H1 (cell line): ENCODE data around the gene NPY5R. TPM values are rescaled to one million over a fixed set of nuclear protein-coding genes. Genes with fewer than 3 reads are reported as not detected.

Experiments
- BCL11A ChIP-seq, 2 experiments: IDR thresholded peaks; one replicate each; pipeline ENCODE4 v1.6.1; 2011; ENCODE audit warnings: low read depth in 2 of 2, low read length in 2 of 2, mild to moderate bottlenecking in 2 of 2
- SIRT6 ChIP-seq: IDR thresholded peaks from one replicate; pipeline ENCODE4 v1.7.1; 2012; ENCODE audit warnings: low read length, inconsistent platforms
- TBP ChIP-seq: IDR thresholded peaks from 2 replicates; pipeline ENCODE4 v1.6.1; 2011; ENCODE audit warnings: low read depth, low read length, improper control_type of control experiment
- ZNF274 ChIP-seq: IDR thresholded peaks from 2 replicates; pipeline ENCODE4 v1.7.0; 2012; ENCODE audit warnings: low read length, borderline replicate concordance; ENCODE audit errors: extremely low read depth
- polyA plus RNA-seq, 7 experiments: library from polyadenylated mRNA; depleted of rRNA in 3 of 7; stranded (reverse) in 5 of 7; unstranded in 2 of 7; fragments of >200 nt in 5 of 7; fragments of 200-250 nt in 2 of 7; gene quantifications; 1 replicate in 5 of 7; 2 replicates in 1 of 7; 4 replicates in 1 of 7; pipeline versions ENCODE4 v1.2.1 to v1.2.3, GENCODE V29; 2011 to 2013; ENCODE audit warnings: missing spikeins in 2 of 7, mixed read lengths in 2 of 7
- total RNA-seq: library from RNA; stranded (reverse); fragmentation: NEBNext Ultra II Directional; extraction: Animal tissue kit (Norgen Biotek cat#: 25700); gene quantifications from 2 replicates; pipeline ENCODE4 v1.2.1, GENCODE V29; 2021
- TF ChIP-seq, protein P1 (sequence below): fragments of 300-600 bp; sonication (generic); IDR thresholded peaks from 2 replicates; pipeline ENCODE4 v1.7.1; 2012; ENCODE audit warnings: low read length, moderate library complexity, mild to moderate bottlenecking, inconsistent platforms; ENCODE audit not compliant: insufficient replicate concordance

NPY5R gene
- total and polyA plus RNA-seq, 2 of the 8 experiments (the other 6 are each of a cell fraction or from before 2014, with no cell fraction given) = 1.5 to 1.9 TPM

DNA sequence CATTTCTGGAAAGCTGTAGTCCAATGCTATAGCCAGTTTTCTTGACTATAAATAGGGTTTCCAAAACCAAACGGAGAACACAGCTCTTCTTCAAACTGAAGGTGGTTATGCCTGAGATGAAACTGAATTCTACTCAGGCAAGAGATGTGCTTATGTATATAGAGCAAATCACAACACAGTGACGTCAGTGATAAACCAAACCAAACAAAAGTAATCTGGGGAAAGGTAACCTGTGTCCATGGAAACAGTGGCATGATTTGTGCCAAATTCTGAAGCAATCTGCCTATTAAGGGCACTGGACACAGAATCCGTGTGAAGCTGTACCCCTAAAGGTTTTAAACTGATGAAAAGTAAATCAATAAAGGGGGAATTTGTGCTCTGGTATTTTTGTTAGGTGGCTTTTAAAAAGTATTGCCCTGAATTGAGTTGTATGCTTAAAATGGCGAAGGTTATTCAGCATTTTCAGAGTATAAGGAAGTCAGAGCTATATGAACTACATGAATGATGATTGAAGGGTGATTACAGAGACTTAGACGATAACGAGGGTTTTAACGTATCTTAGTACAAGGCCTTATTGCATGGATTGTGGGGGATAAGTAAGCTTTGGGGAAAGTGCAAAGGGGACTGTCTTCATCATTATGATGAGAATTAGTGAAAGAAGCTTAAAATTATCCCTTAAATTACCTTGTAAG is 38.6 kb downstream of the NPY5R start (continued):
- TF ChIP-seq, protein P1, sequence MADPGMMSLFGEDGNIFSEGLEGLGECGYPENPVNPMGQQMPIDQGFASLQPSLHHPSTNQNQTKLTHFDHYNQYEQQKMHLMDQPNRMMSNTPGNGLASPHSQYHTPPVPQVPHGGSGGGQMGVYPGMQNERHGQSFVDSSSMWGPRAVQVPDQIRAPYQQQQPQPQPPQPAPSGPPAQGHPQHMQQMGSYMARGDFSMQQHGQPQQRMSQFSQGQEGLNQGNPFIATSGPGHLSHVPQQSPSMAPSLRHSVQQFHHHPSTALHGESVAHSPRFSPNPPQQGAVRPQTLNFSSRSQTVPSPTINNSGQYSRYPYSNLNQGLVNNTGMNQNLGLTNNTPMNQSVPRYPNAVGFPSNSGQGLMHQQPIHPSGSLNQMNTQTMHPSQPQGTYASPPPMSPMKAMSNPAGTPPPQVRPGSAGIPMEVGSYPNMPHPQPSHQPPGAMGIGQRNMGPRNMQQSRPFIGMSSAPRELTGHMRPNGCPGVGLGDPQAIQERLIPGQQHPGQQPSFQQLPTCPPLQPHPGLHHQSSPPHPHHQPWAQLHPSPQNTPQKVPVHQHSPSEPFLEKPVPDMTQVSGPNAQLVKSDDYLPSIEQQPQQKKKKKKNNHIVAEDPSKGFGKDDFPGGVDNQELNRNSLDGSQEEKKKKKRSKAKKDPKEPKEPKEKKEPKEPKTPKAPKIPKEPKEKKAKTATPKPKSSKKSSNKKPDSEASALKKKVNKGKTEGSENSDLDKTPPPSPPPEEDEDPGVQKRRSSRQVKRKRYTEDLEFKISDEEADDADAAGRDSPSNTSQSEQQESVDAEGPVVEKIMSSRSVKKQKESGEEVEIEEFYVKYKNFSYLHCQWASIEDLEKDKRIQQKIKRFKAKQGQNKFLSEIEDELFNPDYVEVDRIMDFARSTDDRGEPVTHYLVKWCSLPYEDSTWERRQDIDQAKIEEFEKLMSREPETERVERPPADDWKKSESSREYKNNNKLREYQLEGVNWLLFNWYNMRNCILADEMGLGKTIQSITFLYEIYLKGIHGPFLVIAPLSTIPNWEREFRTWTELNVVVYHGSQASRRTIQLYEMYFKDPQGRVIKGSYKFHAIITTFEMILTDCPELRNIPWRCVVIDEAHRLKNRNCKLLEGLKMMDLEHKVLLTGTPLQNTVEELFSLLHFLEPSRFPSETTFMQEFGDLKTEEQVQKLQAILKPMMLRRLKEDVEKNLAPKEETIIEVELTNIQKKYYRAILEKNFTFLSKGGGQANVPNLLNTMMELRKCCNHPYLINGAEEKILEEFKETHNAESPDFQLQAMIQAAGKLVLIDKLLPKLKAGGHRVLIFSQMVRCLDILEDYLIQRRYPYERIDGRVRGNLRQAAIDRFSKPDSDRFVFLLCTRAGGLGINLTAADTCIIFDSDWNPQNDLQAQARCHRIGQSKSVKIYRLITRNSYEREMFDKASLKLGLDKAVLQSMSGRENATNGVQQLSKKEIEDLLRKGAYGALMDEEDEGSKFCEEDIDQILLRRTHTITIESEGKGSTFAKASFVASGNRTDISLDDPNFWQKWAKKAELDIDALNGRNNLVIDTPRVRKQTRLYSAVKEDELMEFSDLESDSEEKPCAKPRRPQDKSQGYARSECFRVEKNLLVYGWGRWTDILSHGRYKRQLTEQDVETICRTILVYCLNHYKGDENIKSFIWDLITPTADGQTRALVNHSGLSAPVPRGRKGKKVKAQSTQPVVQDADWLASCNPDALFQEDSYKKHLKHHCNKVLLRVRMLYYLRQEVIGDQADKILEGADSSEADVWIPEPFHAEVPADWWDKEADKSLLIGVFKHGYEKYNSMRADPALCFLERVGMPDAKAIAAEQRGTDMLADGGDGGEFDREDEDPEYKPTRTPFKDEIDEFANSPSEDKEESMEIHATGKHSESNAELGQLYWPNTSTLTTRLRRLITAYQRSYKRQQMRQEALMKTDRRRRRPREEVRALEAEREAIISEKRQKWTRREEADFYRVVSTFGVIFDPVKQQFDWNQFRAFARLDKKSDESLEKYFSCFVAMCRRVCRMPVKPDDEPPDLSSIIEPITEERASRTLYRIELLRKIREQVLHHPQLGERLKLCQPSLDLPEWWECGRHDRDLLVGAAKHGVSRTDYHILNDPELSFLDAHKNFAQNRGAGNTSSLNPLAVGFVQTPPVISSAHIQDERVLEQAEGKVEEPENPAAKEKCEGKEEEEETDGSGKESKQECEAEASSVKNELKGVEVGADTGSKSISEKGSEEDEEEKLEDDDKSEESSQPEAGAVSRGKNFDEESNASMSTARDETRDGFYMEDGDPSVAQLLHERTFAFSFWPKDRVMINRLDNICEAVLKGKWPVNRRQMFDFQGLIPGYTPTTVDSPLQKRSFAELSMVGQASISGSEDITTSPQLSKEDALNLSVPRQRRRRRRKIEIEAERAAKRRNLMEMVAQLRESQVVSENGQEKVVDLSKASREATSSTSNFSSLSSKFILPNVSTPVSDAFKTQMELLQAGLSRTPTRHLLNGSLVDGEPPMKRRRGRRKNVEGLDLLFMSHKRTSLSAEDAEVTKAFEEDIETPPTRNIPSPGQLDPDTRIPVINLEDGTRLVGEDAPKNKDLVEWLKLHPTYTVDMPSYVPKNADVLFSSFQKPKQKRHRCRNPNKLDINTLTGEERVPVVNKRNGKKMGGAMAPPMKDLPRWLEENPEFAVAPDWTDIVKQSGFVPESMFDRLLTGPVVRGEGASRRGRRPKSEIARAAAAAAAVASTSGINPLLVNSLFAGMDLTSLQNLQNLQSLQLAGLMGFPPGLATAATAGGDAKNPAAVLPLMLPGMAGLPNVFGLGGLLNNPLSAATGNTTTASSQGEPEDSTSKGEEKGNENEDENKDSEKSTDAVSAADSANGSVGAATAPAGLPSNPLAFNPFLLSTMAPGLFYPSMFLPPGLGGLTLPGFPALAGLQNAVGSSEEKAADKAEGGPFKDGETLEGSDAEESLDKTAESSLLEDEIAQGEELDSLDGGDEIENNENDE = no peak
- TF ChIP-seq BCL11A (IDR thresholded peaks at IDR 0.05; ENCODE audit: low read depth in 2 of 2, low read length in 2 of 2) = no peak
- no peak for TF ChIP-seq SIRT6
- no peak for TF ChIP-seq ZNF274
- TF ChIP-seq TBP = no peak
- TF ChIP-seq, all 59 proteins: peak for 0
